T-helper 2 cell treated with Interferon-gamma antibody and Interleukin-4, amounts not matched to agents 5 μg/mL and 100 μg/mL, for 36 hours (primary cell): ENCODE measurements around the gene DIAPH3.

Experiments
- DNase-seq: peaks from one replicate; pipeline ENCODE4 v3.0.0; 2021; ENCODE audit warnings: low spot score
- H3K27ac Mint-ChIP-seq: one replicate; pipeline ENCODE4 v1.8.0; 2021; ENCODE audit warnings: mild to moderate bottlenecking, mixed read lengths
- H3K27me3 Mint-ChIP-seq: one replicate; pipeline ENCODE4 v1.8.0; 2021; ENCODE audit warnings: low read depth, mixed read lengths
- H3K36me3 Mint-ChIP-seq: one replicate; pipeline ENCODE4 v1.8.0; 2021; ENCODE audit warnings: low read depth, mixed read lengths
- H3K4me1 Mint-ChIP-seq: one replicate; pipeline ENCODE4 v1.8.0; 2021; ENCODE audit warnings: low read depth, mixed read lengths
- H3K4me3 Mint-ChIP-seq: one replicate; pipeline ENCODE4 v1.8.0; 2022; ENCODE audit warnings: mild to moderate bottlenecking, moderate library complexity, mixed read lengths
- H3K9me3 Mint-ChIP-seq: one replicate; pipeline ENCODE4 v1.8.0; 2021; ENCODE audit warnings: mixed read lengths

DIAPH3 gene

DNA sequence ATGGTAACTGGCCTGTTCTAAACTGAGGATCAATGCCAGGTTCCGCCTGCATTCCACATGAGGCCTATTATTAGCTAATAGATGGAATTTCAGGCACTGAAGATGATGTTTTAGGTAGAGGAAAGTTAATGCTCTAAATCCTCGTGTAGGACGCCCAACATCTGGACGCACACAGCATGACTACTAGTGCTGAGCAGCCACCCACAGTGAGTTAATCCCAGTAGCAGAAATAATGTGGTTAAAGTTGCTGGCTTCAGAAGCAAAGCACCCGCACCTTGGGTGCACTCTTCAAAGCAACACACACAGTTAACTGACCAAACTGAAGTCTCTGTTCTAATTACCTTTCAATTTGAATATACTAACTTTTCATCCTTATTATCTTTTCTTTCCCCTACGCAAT lies 150.6 kb downstream of the DIAPH3 start:
- Mint-ChIP-seq H3K4me1 (peaks cover 10% of the 10 kb centered on the region), H3K27me3 (no peaks in the 10 kb centered on the region), H3K36me3 (peaks cover 15% of the 10 kb centered on the region), H3K27ac (no peak overlapping the region), H3K4me3 (no peak overlapping the region), H3K9me3 (no peaks in the 10 kb centered on the region)
- DNase-seq = no peak

DNA sequence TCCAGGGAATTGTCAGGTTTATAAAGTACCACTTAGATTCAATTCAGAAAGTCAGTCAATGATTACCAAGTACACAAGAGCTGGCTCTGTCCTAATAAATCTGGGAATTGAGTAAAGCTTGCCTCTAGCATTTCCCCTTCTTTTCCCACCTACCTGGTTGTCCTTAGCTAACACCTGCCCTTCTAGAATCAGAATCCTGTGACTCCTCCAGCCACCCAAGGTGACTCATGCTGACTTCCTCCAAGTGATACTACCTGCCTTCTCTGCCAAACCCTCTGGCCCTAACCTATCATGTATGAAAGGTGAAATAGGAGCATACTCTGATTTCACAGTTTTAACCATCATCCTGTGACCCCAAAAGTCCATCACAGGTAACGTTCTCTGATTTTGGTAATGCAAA lies 151.2 kb downstream of the DIAPH3 start:
- Mint-ChIP-seq H3K36me3 (peaks cover 10% of the 10 kb centered on the region), H3K27ac (no peak overlapping the region), H3K9me3 (no peaks in the 10 kb centered on the region), H3K4me1 (peaks cover 6% of the 10 kb centered on the region), H3K4me3 (no peak overlapping the region), H3K27me3 (no peaks in the 10 kb centered on the region)
- no peak for DNase-seq

DNA sequence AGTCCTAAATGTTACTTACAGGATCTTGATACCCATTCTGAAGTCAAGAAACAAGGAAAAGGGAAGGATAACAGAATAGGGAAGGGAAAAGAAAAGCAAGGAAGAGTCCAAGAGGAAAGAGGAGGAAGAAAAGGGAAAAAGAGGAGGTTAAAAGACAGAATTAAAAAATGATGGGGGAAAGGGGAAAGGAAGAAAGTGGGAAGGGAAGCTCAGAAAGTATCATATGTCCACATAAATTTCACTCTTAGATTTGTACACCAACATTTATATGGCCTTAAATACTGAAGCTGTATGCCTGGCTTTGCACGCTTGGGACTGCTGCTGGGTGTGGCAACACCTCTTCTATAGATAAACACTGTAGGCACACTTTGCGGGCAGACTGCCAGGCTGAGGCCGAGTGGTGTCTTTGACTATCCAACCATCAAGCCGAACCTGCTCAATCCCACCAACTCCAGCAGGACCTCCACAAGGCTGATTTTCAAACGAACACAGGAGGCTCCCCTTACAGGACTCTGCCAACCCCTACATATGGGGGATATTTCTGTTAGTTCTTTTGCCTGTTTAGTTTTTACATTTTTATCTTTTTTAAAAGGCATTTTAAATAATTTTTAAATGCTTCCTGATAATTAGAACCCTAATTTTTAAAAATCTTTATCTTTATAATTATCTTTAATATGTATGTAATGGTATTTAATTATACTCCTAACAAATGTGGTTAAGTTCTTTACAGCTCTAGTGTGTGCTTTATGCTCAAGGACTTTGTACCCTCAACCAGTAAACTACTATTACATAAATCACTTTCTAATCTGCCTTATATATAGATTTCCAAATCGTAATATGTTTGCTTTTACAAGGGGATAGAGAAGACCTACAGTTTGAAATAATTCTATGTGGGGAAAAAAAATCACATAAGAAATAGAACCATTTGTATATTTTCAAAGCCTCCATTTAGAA lies 154.2 kb downstream of the DIAPH3 start:
- H3K27me3 Mint-ChIP-seq = no peaks in the 10 kb centered on the region
- peaks cover 9% of the 10 kb centered on the region for H3K36me3 Mint-ChIP-seq
- no peak overlapping the region for H3K27ac Mint-ChIP-seq

DNA sequence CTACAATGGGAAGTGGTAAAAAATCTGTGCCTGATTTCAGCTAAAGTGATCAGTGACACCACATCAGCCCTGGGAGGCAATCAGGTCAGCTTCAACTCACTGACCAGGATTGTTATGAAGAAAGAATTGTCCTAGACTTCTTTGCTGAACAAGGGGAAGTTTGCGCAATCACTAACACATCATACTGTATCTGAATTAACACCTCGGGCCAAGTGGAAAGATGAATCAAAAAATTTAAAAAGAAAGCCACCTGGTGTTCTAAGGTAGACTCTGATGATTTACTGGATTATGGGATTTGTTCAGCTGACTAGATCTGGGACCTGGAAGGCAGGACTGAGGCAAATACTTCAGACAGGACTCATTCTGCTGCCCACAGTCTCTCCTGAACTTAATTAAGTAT lies 161.8 kb downstream of the DIAPH3 start:
- Mint-ChIP-seq H3K4me1 (peaks cover 2% of the 10 kb centered on the region), H3K36me3 (peaks cover 19% of the 10 kb centered on the region), H3K27me3 (no peaks in the 10 kb centered on the region), H3K9me3 (no peaks in the 10 kb centered on the region), H3K4me3 (no peak overlapping the region), H3K27ac (no peak overlapping the region)
- DNase-seq = no peak

More for the DNA sequence above, 154.2 kb downstream of the DIAPH3 start:
- no peak for DNase-seq
- H3K4me1 Mint-ChIP-seq = no peaks in the 10 kb centered on the region
- no peaks in the 10 kb centered on the region for H3K9me3 Mint-ChIP-seq
- H3K4me3 Mint-ChIP-seq = no peak overlapping the region

DNA sequence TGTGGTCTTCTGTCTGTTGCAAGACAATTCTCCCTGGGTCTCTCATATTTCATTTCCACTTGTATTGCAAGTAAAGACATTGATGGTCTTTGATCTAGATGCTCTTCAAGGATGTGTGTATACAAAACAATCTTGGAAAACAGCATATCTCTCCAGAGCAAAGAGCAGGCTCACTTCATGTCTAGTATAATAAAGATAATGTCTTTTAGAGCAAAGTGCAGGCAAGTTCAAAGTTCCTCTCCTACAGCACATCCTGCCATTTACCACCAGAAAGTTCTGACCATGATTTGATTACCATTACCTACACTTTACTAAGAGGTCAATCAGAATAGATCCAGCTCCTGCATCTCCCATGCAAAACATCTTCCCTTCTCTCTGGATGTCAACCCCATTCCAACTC lies 162.8 kb downstream of the DIAPH3 start:
- Mint-ChIP-seq H3K4me1 (peaks cover 2% of the 10 kb centered on the region), H3K9me3 (no peaks in the 10 kb centered on the region), H3K27ac (no peak overlapping the region), H3K27me3 (no peaks in the 10 kb centered on the region), H3K4me3 (no peak overlapping the region), H3K36me3 (peaks cover 15% of the 10 kb centered on the region)
- DNase-seq = no peak

DNA sequence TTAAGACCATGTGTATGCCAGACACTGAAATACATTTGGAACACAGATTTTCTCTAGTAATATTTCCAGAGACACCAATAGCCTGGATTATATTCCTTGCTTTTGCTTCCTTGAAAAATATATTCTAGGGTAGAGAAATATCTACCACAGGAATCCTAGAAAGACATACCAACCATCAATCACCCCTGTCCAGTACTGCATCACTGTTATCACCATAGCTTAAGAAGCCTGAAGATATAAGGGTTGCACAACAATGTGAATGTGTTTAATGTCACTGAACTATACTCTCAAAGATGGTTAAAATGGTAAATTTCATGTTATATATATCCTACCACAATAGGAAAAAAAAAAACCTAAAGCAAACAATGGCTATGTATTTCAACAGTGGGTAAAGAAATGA lies 163.6 kb downstream of the DIAPH3 start:
- peaks cover 14% of the 10 kb centered on the region for H3K36me3 Mint-ChIP-seq
- no peak overlapping the region for H3K4me3 Mint-ChIP-seq
- H3K27ac Mint-ChIP-seq = no peak overlapping the region
- H3K9me3 Mint-ChIP-seq = no peaks in the 10 kb centered on the region
- H3K4me1 Mint-ChIP-seq = peaks cover 2% of the 10 kb centered on the region
- no peak for DNase-seq
- H3K27me3 Mint-ChIP-seq = no peaks in the 10 kb centered on the region

DNA sequence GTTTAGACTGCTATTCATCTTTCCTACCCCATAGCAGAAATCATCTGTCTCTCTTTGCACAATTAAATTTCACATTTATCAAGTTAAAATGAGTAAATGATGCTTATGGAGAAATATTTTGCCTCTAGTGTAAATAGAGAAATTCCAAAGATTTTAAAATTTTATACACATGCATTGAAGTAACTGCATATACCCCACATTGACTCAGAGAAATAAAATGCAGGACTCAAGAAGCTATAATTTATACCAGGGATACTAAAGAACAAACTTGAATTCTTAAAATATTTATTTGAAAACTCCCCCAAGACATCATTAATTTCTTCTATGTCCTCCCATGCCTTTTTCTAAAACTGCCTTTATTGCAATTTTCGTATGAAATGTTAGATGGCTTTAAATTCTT lies 165.8 kb downstream of the DIAPH3 start:
- H3K36me3 Mint-ChIP-seq = peaks cover 13% of the 10 kb centered on the region
- no peak overlapping the region for H3K4me3 Mint-ChIP-seq
- H3K9me3 Mint-ChIP-seq = no peaks in the 10 kb centered on the region
- H3K27me3 Mint-ChIP-seq = no peaks in the 10 kb centered on the region
- no peak for DNase-seq
- peaks cover 2% of the 10 kb centered on the region for H3K4me1 Mint-ChIP-seq
- no peak overlapping the region for H3K27ac Mint-ChIP-seq

DNA sequence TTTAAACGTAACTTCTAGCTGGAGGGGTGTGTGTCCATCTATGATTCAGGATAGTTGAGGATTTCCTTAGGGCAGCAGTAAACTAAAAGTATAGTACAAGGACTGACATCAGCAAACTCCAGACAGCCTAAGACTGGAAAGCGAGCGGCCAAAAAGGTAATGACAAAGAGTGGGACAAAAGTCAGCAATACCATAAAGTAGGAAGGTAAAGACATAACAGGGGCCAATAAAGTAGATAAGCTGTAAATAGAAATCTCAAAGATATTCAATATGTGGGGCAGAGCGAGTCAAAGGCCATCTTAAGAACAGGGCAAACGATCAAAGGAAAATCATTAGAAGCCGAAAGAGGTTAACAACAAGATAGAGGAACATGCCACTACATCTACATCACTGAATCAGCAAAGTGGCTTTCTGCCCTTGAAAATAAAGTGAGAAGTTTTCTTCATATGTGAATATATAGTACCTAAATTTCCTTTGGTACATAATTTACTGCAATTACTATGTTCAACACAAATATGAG lies 167.2 kb downstream of the DIAPH3 start:
- Mint-ChIP-seq H3K4me1 (peaks cover 2% of the 10 kb centered on the region), H3K4me3 (no peak overlapping the region), H3K27ac (no peak overlapping the region), H3K36me3 (peaks cover 11% of the 10 kb centered on the region), H3K9me3 (no peaks in the 10 kb centered on the region), H3K27me3 (no peaks in the 10 kb centered on the region)
- no peak for DNase-seq

DNA sequence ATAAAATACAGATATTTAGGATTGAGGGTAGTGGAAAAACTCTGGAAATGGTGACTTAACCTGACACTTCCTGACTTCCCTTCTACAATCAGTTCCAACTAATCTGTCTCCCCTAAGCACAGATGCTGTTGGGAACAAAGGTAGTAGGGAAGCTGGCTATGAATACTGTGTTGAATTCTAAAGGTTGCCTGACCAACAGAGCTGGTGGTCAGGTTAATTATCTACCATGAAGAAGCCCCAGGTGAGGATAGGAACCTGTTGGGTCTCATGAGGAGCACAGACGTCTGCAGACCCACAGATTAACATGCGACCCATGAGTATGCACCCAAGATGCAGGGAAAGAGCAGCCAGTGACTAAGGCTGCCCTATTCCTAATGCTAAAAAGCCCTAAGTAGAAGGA lies 172.3 kb downstream of the DIAPH3 start:
- DNase-seq = no peak
- H3K4me3 Mint-ChIP-seq = no peak overlapping the region
- H3K4me1 Mint-ChIP-seq = no peaks in the 10 kb centered on the region
- no peaks in the 10 kb centered on the region for H3K27me3 Mint-ChIP-seq
- no peak overlapping the region for H3K27ac Mint-ChIP-seq
- peaks cover 24% of the 10 kb centered on the region for H3K36me3 Mint-ChIP-seq
- peaks cover 4% of the 10 kb centered on the region for H3K9me3 Mint-ChIP-seq

DNA sequence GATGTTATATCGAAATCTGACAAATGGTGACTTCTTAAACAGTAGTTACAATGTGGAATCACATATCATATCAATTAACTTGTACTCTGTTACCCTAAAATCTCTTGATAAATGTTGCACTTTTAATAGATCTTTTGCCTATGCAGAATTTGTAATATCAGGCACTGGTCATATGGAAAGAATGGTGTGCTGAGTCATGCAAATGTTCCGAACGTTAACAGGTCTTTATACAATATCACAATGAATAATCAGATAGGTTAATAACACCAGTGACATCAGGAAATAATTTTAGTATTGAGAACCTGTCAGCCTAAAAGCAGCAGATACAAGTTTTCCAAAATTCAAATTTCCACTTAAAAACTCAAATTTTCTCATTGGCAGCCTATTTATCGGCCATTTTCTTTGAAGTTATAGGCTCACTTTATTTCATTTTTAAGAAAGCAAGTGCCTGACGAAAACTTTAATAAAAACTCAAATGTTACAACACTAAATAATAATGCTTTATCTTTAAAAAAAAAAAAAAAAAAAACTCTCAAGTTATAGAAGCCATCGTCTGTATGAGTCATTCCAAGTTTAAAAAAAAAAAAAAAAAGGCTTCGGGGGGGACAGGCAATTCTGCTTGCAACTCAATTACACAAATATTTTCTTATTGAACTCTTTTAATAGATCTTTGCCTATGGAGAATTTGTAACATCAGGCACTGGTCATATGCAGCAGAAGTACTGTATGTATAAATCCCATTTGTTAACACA lies 180.9 kb downstream of the DIAPH3 start:
- Mint-ChIP-seq H3K4me1 (no peaks in the 10 kb centered on the region), H3K27me3 (no peaks in the 10 kb centered on the region), H3K9me3 (peaks cover 1% of the 10 kb centered on the region), H3K4me3 (no peak overlapping the region), H3K36me3 (peaks cover 11% of the 10 kb centered on the region), H3K27ac (no peak overlapping the region)
- no peak for DNase-seq

DNA sequence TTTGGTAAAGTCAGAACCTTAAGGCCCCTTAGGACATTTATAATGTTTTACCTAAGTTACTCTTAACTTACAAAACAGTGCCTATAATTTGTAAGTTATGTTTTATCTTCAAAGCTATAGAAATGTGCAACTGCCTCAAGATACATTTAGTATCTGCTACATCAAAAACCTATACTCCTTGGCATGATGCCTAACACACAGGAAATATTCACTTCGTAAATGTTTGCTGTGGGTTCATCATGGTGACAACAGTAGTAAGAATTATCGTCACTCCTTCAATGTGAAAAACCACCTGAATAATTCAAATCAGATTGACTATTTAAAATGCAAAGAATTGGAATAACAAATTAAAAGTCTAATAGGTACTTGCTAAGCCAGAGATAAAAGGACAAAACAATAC lies 184.1 kb downstream of the DIAPH3 start:
- H3K4me3 Mint-ChIP-seq = no peak overlapping the region
- no peak for DNase-seq

DNA sequence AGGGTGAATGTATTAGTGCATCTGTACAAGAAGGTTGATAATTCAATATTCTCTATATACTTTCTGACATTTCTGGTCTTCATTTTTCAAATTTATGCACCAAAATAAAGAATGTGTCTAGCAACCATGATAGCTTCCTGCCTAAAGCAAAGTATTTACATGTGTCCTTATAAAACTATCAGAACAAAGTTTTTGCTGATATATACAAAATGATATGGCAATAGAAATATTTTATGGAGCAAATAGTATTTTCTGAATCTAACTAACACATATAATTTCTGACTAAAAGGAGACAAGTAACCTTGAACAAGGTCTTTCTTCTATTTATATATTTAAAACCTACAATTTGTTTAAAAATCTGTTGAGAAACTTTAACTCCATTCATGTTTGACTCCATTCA lies 184.9 kb downstream of the DIAPH3 start:
- no peak overlapping the region for H3K4me3 Mint-ChIP-seq
- no peaks in the 10 kb centered on the region for H3K27me3 Mint-ChIP-seq
- no peak for DNase-seq
- H3K36me3 Mint-ChIP-seq = peaks cover 12% of the 10 kb centered on the region
- peaks cover 4% of the 10 kb centered on the region for H3K4me1 Mint-ChIP-seq
- H3K9me3 Mint-ChIP-seq = no peaks in the 10 kb centered on the region
- no peak overlapping the region for H3K27ac Mint-ChIP-seq

More for the DNA sequence above, 184.1 kb downstream of the DIAPH3 start:
- H3K9me3 Mint-ChIP-seq = no peaks in the 10 kb centered on the region
- no peak overlapping the region for H3K27ac Mint-ChIP-seq
- no peaks in the 10 kb centered on the region for H3K27me3 Mint-ChIP-seq
- H3K4me1 Mint-ChIP-seq = no peaks in the 10 kb centered on the region
- peaks cover 10% of the 10 kb centered on the region for H3K36me3 Mint-ChIP-seq

DNA sequence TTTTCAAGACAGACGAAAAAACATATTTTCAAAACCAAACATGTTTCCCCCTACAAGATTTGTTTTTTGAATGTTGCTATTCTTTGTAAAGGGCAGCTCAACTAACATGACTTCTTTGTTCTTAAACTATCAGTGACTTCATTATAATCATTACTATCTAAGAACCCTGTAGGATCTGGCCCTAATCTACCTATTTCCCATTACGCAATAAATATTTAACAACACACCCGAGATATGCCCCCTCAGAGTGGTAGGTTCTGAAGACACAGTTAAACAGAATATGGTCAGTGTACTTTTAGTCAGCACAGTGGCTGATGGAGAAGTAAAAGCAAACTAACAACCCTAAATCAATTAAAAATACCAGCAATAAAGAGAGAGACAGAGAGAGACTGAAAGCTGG lies 186.9 kb downstream of the DIAPH3 start:
- Mint-ChIP-seq H3K4me1 (peaks cover 4% of the 10 kb centered on the region), H3K27me3 (no peaks in the 10 kb centered on the region), H3K9me3 (no peaks in the 10 kb centered on the region), H3K36me3 (peaks cover 10% of the 10 kb centered on the region), H3K27ac (no peak overlapping the region), H3K4me3 (no peak overlapping the region)
- no peak for DNase-seq

DNA sequence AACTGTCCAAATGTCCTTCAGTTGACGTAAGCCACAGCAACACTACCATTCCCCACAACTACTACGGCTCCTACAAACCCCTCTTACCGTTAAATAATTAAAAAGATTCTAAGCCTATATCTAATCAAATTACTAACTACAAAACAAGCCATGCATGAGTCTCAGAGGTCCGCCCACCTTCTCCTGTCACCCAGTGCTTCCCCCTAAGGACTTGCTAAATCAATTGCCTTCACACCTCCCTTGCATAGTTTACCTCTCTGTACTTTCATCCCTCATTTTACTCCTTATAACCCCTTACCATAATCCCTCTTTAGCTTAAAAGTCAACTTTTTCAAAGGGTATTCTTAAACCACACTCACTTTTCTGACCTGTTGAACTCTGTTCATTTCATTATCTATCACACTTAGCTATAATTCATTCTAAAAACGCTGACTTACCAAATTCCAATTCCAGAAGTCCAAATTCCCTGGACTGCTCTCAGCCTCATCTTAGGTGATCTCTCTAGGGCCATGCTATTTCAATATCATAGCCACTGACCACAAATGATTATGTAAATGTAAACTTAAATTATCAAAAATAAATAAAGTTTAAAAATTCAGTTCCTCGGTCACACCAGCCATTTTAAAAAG lies 187.8 kb downstream of the DIAPH3 start:
- Mint-ChIP-seq H3K4me3 (no peak overlapping the region), H3K9me3 (no peaks in the 10 kb centered on the region), H3K4me1 (peaks cover 4% of the 10 kb centered on the region), H3K27ac (no peak overlapping the region), H3K27me3 (no peaks in the 10 kb centered on the region), H3K36me3 (peaks cover 15% of the 10 kb centered on the region)
- no peak for DNase-seq
